ENCODE measurements around the gene LSR.

DNA sequence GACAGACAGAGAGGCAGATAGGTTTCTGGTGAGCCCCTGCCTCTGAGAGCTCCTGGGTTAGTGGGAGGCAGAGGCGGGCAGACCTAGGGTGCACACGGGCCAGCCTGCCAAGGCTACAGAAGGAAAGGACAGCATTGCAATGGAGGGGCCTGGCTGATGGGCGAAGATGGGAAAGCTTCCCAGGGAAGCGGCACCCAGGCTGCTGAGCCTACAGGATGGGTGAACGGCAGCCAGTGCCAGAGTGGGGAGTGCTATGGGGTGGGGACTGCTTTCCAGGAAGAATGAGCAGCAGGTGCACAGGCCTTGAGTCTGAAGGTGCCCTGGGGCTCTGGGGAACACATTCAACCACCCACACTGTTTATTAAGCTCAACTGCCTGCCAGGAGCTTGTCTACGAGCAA lies 42.5 kb downstream of the LSR start:
- TF ChIP-seq, protein P1, sequence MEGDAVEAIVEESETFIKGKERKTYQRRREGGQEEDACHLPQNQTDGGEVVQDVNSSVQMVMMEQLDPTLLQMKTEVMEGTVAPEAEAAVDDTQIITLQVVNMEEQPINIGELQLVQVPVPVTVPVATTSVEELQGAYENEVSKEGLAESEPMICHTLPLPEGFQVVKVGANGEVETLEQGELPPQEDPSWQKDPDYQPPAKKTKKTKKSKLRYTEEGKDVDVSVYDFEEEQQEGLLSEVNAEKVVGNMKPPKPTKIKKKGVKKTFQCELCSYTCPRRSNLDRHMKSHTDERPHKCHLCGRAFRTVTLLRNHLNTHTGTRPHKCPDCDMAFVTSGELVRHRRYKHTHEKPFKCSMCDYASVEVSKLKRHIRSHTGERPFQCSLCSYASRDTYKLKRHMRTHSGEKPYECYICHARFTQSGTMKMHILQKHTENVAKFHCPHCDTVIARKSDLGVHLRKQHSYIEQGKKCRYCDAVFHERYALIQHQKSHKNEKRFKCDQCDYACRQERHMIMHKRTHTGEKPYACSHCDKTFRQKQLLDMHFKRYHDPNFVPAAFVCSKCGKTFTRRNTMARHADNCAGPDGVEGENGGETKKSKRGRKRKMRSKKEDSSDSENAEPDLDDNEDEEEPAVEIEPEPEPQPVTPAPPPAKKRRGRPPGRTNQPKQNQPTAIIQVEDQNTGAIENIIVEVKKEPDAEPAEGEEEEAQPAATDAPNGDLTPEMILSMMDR (IDR thresholded peaks at IDR 0.05): no peak
- TF ChIP-seq EZH2 (IDR thresholded peaks at IDR 0.05; ENCODE audit: borderline replicate concordance, insufficient read depth, low read depth, low read length, poor library complexity, severe bottlenecking): no peak
